Fibroblast of skin of left quadriceps (primary cell): ENCODE data around the gene HEXD.
A peak's percentile ranks its signal among the peaks of the same experiment; 100 is the strongest.
"Not testable (repeated sequence)": the region's sequence is repeated elsewhere in the genome, so short reads cannot be mapped to it uniquely, and the experiment has no call there.

ENCODE experiments used
- DNase-seq, 2 experiments: peaks; one replicate each; pipeline ENCODE4 v3.0.0-alpha.2; 2013; ENCODE audit warnings: low read depth in 2 of 2

Gene HEXD

DNA sequence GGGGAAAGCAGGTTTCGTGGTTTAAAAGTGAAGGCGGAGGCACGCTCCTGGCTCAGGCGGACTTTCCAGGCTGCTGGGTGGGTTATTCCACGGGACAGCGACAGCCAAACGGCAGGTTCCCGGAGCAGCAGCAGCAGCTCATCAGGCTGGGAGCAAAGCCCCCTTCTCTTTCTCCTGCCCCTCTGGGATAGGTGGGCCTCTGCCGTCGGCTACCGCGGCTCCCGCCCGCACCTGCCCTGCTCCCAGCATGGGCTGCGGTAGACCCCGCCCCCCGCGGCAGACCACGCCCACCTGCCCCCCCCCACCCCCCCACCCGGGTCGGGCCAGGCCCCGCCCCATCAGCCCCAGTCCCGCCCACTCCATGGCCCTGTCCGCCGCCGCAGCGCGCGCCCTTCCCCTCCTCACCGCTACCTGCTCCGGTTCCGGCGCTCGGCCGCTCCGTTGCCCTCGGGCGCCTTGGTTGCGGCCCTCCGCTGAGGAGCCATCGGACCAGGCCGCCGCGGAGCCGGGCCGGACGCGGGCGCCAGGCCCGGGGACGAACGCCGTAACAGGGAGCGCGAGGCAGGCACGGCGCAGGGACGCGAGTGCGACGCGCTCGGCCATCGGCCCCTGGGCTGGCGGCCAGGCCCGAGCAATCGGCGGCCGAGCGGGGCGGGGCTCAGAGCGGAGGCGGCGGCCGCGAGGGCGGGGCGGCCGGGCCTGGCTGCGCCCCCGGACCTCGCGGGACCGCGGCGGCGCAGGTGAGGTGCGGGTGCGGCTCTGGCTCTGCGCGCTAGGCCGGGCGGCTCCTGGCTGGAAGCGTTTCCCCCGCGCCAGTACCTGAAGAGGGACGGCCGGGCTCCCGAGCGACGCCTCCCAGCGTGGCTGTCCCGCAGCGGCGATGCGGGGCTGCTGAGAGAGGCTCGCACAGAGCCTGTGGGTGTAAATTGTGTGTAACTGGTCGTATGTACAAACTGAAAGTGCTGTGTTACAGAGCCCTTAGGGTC, at the start of gene HEXD, which contains the start of gene OGFOD3:
HEXD (plus strand) TSS at position 347 of the 986 bp plus-strand sequence. CDS start 1,453 bp downstream, outside the sequence.
OGFOD3 (minus strand) TSS at position 586 of the 986 bp plus-strand sequence; CDS start at position 485, 101 bp downstream.
- peak; percentile 62 to 66 for DNase-seq

- DNase-seq: no peak
Observed at GRCh38 chr17:82369211-82369610, 48.9 kb upstream of the HEXD start.

DNA sequence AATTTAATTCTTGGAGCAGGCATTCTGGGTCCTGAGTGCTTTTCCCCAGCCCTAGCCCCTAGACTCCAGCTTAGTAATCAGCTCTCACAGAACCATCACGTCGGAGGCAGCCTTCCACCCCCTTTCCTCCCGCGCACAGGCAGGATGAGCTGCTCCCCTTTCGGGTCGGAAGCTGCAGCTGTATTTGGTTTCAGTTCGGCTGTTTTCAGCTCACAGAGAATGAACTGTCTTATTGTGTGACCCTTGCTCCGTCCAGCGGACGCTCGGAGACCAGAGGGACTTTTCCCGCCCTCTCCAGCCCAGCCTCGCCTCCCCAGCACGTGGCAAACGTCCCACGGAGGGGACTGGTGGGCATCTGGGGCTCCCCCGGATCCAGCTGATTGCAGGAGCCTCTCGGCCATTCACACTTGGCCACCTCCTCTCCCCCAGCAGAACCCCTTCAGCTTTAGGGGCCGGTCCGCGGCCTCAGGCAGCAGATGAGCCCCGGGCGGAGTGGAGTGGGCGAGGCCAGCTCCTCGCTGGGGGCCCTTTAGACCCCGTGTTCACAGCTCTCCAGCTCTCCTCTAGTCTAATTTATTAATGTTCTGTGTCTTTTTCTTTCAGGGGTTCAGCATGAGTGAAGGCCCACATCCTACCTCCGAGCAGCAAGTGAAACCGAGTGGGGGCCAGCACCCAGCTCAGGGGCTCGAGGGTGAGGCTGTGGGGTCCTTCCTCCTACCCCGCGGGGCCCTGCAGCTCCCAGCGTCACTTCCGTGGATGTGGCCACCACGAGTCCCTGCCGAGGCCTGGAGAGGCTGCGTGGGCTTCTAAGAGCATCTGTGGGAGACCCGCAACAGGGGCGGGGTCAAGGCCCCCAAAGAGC, 47.4 kb upstream of the HEXD start:
- DNase-seq: no peak

GRCh38 chr17:82371333-82372248, 46.6 kb upstream of the HEXD start, which contains the start of gene UTS2R:
TSS of gene UTS2R (plus strand) at chr17:82371765. CDS start at chr17:82374325, 2,560 bp downstream.
- DNase-seq: no peak

DNA sequence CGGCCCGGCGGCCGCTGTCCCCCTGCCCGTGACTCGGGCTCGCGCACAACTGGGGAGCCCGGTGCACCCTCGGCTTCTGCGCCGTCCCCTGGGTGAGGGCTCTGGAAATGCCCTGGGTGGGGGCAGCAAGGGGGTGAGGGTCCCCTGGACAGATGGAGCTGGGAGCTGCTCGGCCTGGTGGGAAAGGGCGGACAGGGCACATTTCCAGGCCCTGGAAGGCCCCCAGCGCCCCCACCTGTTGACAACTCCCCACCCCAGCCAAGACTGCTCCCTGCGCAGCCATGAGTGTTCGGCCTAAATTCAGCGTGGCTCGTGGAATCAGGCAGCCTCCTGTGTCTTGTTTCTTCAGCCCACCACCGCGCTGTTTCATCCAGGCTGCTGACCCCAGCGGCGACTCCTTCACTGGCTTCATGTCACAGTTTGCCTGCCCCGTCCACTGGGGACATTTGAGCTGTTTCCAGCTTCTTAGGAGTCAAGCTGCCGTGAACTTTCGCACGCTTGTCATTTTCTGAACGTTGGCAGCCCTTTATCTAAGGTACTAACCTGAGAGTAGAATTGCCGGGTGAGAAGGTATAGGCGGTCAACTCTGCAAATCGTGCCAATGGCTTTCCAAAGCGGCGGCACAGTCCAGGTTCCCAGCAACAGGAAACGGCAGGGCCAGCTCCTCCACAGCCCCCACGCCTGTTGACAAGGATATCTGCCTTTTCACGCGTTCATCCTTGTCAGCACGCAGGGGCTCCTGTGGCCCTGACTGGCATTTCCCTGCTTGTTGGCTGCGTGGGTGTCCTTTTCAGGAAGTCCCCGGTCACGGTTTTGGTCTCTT, 45.7 kb upstream of the HEXD start:
- DNase-seq: no peak

GRCh38 chr17:82373072-82373452, 45.1 kb upstream of the HEXD start:
- not testable (repeated sequence) for DNase-seq

GRCh38 chr17:82373731-82374625, 44.2 kb upstream of the HEXD start:
- no peak for DNase-seq

DNA sequence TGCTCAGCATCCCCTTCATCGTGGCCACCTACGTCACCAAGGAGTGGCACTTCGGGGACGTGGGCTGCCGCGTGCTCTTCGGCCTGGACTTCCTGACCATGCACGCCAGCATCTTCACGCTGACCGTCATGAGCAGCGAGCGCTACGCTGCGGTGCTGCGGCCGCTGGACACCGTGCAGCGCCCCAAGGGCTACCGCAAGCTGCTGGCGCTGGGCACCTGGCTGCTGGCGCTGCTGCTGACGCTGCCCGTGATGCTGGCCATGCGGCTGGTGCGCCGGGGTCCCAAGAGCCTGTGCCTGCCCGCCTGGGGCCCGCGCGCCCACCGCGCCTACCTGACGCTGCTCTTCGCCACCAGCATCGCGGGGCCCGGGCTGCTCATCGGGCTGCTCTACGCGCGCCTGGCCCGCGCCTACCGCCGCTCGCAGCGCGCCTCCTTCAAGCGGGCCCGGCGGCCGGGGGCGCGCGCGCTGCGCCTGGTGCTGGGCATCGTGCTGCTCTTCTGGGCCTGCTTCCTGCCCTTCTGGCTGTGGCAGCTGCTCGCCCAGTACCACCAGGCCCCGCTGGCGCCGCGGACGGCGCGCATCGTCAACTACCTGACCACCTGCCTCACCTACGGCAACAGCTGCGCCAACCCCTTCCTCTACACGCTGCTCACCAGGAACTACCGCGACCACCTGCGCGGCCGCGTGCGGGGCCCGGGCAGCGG, 43.4 kb upstream of the HEXD start:
- no peak for DNase-seq

DNA sequence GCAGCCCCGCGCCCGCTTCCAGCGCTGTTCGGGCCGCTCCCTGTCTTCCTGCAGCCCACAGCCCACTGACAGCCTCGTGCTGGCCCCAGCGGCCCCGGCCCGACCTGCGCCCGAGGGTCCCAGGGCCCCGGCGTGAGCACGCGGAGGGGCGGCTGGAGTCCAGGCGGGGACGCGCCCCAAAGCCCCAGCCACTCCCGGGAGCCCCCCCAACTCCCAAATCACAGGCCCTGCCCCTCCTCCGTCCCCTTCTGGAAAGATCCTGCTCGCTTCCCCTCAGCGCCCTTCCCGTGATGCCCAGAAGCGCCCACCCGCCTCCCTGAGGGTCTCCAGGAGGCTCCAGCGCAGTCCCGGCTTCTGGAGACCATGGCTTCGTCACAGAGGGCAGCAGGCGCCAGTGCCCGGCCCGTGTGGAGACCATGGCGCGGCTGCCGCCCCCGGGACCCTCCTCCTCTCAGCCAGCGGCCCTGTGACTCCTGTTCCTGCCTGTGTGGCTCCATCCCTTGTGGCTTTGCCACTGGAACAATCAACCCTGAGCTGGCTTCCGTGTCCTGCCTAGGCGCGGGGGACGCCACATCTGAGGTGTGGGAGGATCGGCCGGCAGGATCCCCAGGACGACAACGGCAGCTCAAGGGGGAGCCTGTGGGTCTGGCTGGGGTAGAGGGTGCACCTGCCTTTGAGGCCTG, 42.6 kb upstream of the HEXD start:
- no peak for DNase-seq

DNA sequence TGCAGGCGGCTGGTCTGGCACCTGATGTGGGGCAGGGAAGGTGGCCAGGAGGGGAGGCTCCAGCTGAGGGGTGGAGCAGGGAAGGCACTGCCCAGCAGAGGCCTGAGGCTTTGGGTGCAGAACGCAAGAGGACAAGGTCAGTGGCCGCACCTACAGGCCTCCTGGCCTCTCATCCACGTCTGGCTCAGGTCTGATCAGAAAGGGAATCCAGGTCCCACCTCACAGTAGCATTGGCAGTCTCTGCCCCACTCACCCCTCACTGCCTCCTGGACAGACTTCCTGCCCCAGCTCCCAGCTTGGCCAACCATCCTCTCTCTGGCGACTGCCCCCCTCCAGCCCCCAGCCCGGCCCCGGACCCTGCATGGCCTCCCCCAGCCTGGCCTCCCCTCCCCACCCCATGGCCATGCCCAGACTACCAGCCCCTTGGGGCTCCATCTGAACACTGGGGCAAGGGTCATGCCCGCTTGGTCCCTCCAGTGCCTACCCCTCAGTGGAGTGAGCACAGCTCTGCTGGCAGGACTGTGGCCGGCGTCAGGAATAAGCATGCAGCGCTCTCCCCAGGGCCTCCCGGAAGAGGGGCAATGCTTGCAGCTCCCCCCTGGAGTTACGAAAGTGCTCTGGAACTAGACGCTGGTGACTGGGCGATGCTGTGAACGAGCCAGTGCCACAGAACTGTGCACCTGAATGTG, 42.0 kb upstream of the HEXD start:
- DNase-seq: no peak

- not testable (repeated sequence) for DNase-seq
Observed at GRCh38 chr17:82377294-82377693, 40.9 kb upstream of the HEXD start.

DNA sequence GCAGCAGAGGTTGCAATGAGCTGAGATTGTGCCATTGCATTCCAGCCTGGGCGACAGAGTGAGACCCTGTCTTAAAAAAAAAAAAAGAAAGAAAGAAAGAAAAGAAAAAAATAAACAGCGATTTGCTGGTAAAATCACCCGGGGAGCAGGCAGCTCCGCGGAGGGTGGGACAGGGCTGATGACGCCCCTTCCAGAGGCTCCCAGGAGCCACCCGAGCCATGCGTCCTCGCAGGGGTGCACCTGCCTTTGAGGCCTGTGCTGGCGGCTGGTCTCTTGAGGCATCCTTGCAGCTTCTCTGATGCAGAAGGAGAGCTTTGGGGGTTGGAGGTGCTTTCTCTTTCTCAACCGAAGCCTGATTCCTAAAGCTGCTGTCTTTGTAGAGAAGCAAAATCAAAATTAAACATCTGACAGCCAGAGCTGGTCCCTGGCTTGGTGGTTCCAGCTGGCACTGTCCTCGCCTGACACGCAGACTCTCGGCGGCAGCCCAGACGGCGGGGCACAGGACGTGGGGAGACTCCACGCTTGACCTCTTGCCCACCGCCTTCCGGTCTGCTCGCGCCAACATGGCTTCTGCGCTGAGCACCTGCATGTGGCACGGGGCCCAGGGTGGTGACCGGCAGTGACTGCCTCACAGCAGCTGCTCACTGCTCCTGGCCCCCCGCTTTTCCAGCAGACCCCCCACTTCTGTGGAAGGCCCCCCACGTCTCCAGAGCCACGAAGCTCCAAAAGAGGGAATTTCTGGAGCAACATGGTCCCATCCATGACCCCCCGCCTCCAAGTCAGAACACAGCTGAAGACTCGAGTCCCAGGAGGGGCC, 40.0 kb upstream of the HEXD start:
- no peak for DNase-seq

GRCh38 chr17:82378741-82379021, 39.5 kb upstream of the HEXD start:
- no peak for DNase-seq

DNA sequence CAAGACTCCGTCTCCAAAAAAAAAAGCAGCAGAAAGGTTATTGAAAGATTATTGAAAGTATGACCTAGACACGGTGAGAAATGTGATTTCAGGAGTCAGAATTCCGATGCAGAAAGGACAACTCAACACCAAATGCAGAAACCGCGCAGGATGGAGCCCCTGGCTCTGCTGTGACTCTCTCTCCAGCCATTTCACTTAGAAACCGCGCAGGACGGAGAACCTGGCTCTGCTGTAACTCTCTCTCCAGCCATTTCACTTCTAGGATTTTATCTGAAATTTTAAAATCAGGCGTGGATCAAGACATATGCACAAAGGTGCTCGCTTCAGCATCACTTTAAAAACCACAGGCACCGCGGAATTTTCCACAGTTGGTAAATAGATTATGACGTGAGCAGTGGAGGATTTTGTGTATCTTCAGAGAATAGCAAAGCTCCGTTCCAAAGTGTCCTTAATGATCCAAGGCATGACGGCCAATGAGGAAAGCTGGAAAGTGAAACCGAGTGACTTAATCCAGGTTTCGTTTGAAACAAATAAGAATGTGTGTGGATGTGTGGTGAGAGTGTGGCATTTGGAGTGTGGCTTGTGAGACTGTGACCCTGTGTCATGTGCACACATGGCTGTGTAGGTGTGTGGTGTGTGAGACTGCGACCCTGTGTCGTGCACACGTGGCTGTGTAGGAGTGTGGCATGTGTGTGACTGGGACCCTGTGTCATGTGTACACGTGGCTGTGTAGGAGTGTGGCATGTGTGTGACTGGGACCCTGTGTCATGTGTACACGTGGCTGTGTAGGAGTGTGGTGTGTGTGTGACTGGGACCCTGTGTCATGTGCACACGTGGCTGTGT, 37.1 kb upstream of the HEXD start:
- no peak for DNase-seq

- DNase-seq: not testable (repeated sequence)
Observed at GRCh38 chr17:82381703-82382009, 36.5 kb upstream of the HEXD start.
